Endodermal cell (in vitro differentiated cells): Measurements from ENCODE around the gene ACYP2. TPM values are rescaled to one million over a fixed set of nuclear protein-coding genes. Genes with fewer than 3 reads are reported as not detected.
A peak's percentile ranks its signal among the peaks of the same experiment; 100 is the strongest.

ENCODE experiments used
- DNase-seq: peaks from one replicate; pipeline ENCODE4 v3.0.0-alpha.2; 2017
- H3K27ac ChIP-seq: 2 replicates; pipeline ENCODE4 v1.5.1; 2013; ENCODE audit warnings: mild to moderate bottlenecking, low read depth, low read length, moderate library complexity
- H3K27me3 ChIP-seq: 2 replicates; pipeline ENCODE4 v1.6.1; 2013; ENCODE audit warnings: mild to moderate bottlenecking, low read length, moderate library complexity; ENCODE audit not compliant: insufficient read depth, control insufficient read depth, poor library complexity, severe bottlenecking
- H3K36me3 ChIP-seq: 2 replicates; pipeline ENCODE4 v1.7.0; 2013; ENCODE audit warnings: mild to moderate bottlenecking, low read length, moderate library complexity; ENCODE audit not compliant: control insufficient read depth, insufficient read depth
- H3K4me1 ChIP-seq: one replicate; pipeline ENCODE4 v1.7.0; 2013; ENCODE audit warnings: low read length; ENCODE audit not compliant: control insufficient read depth, insufficient read depth
- H3K4me3 ChIP-seq: 2 replicates; pipeline ENCODE4 v1.5.1; 2013; ENCODE audit warnings: mild to moderate bottlenecking, low read length, moderate library complexity
- H3K9ac ChIP-seq: 2 replicates; pipeline ENCODE4 v1.6.1; 2013; ENCODE audit warnings: mild to moderate bottlenecking, low read length, moderate library complexity; ENCODE audit not compliant: poor library complexity, severe bottlenecking; ENCODE audit errors: extremely low read depth
- H3K9me3 ChIP-seq: 2 replicates; pipeline ENCODE4 v1.6.1; 2013; ENCODE audit warnings: mild to moderate bottlenecking, low read length, moderate library complexity; ENCODE audit not compliant: control insufficient read depth
- H3K27ac Mint-ChIP-seq: 2 replicates; pipeline ENCODE4 v1.8.0; 2020; ENCODE audit warnings: mixed read lengths
- H3K27me3 Mint-ChIP-seq: 2 replicates; pipeline ENCODE4 v1.8.0; 2021; ENCODE audit warnings: mild to moderate bottlenecking, mixed read lengths; ENCODE audit not compliant: insufficient read depth
- H3K36me3 Mint-ChIP-seq: 2 replicates; pipeline ENCODE4 v1.8.0; 2020; ENCODE audit warnings: low read depth, mixed read lengths
- H3K4me1 Mint-ChIP-seq: 2 replicates; pipeline ENCODE4 v1.8.0; 2020; ENCODE audit warnings: mixed read lengths
- H3K4me3 Mint-ChIP-seq: 2 replicates; pipeline ENCODE4 v1.8.0; 2020; ENCODE audit warnings: mild to moderate bottlenecking, moderate library complexity, mixed read lengths
- H3K9me3 Mint-ChIP-seq: 2 replicates; pipeline ENCODE4 v1.8.0; 2020; ENCODE audit warnings: mild to moderate bottlenecking, mixed read lengths
- CTCF ChIP-seq: fragments of 200-600 bp; sonication (generic); conservative IDR thresholded peaks from 2 replicates; pipeline ENCODE4 v1.5.0; 2021; ENCODE audit warnings: antibody characterized with exemption, mild to moderate bottlenecking
- WGBS, 2 experiments: methylation state at CpG; one replicate each; pipeline versions ENCODE4 v1.1.5 to v1.1.7; 2013; ENCODE audit warnings: missing lambda C conversion rate in 2 of 2, mixed read lengths in 1 of 2; ENCODE audit not compliant: insufficient coverage in 1 of 2, insufficient read length in 1 of 2; 5-methylcytosine and 5-hydroxymethylcytosine counted together
- total RNA-seq, 2 donors: library from RNA; stranded (reverse); fragmentation: NEBNext Ultra II Directional in 1 of 2; extraction: Animal tissue kit (Norgen Biotek cat#: 25700) in 1 of 2; gene quantifications; 2 replicates in 1 of 2; 3 replicates in 1 of 2; pipeline ENCODE4 v1.2.1, GENCODE V29; 2021

The ACYP2 gene
- total RNA-seq, 2 donors from 2014 or later: 7.4 to 8.6 TPM

GRCh38 chr2:54341656-54342055, 226.2 kb downstream of the ACYP2 start:
- H3K27me3 ChIP-seq: no peaks in the 10 kb centered on the region
- no peak overlapping the region for H3K27ac ChIP-seq
- Mint-ChIP-seq H3K9me3 (no peaks in the 10 kb centered on the region), H3K27ac (no peak overlapping the region), H3K4me1 (no peaks in the 10 kb centered on the region), H3K4me3 (no peak overlapping the region), H3K36me3 (no peaks in the 10 kb centered on the region), H3K27me3 (peaks cover 7% of the 10 kb centered on the region)
- H3K36me3 ChIP-seq: no peaks in the 10 kb centered on the region
- H3K9ac ChIP-seq: no peak overlapping the region
- DNase-seq: no peak
- 72 to 75% methylated on average over 1 of the region's 1 CpG for WGBS, 2 experiments
- H3K9me3 ChIP-seq: no peaks in the 10 kb centered on the region
- no peak overlapping the region for H3K4me3 ChIP-seq
- no peaks in the 10 kb centered on the region for H3K4me1 ChIP-seq
- TF ChIP-seq CTCF: peak; percentile 55

GRCh38 chr2:54342603-54343002, 227.2 kb downstream of the ACYP2 start:
- Histone ChIP-seq H3K36me3 (no peaks in the 10 kb centered on the region), H3K4me3 (no peak overlapping the region), H3K4me1 (no peaks in the 10 kb centered on the region), H3K9me3 (no peaks in the 10 kb centered on the region), H3K27ac (no peak overlapping the region), H3K9ac (no peak overlapping the region), H3K27me3 (no peaks in the 10 kb centered on the region)
- peaks cover 8% of the 10 kb centered on the region for H3K27me3 Mint-ChIP-seq
- no peak overlapping the region for H3K27ac Mint-ChIP-seq
- 84 to 90% methylated on average over 2 of the region's 2 CpGs for WGBS, 2 experiments
- no peak overlapping the region for H3K4me3 Mint-ChIP-seq
- no peaks in the 10 kb centered on the region for H3K9me3 Mint-ChIP-seq
- H3K4me1 Mint-ChIP-seq: no peaks in the 10 kb centered on the region
- no peak for DNase-seq
- H3K36me3 Mint-ChIP-seq: no peaks in the 10 kb centered on the region
- no peak for TF ChIP-seq CTCF

- Mint-ChIP-seq H3K36me3 (no peaks in the 10 kb centered on the region), H3K27me3 (peaks cover 7% of the 10 kb centered on the region), H3K4me1 (no peaks in the 10 kb centered on the region), H3K9me3 (no peaks in the 10 kb centered on the region), H3K27ac (no peak overlapping the region), H3K4me3 (no peak overlapping the region)
- H3K36me3 ChIP-seq: no peaks in the 10 kb centered on the region
- no peak overlapping the region for H3K9ac ChIP-seq
- H3K27ac ChIP-seq: no peak overlapping the region
- H3K27me3 ChIP-seq: no peaks in the 10 kb centered on the region
- WGBS, 2 experiments: 67 to 82% methylated on average over 1 to 2 of the region's 3 CpGs
- H3K4me3 ChIP-seq: no peak overlapping the region
- H3K9me3 ChIP-seq: no peaks in the 10 kb centered on the region
- no peak for TF ChIP-seq CTCF
- DNase-seq: no peak
- no peaks in the 10 kb centered on the region for H3K4me1 ChIP-seq
These were observed 232.2 kb downstream of the ACYP2 start for GRCh38 chr2:54347622-54348021.
